Islet of Langerhans (tissue), 1 donor: ENCODE results near the gene FMN1.
A peak's percentile ranks its signal among the peaks of the same experiment; 100 is the strongest.

ENCODE experiments used
- FAIRE-seq: peaks from one replicate; lab custom pipeline; 2011; peaks lifted over from hg19 to GRCh38; lab: Jason Lieb, UNC

The FMN1 gene

DNA sequence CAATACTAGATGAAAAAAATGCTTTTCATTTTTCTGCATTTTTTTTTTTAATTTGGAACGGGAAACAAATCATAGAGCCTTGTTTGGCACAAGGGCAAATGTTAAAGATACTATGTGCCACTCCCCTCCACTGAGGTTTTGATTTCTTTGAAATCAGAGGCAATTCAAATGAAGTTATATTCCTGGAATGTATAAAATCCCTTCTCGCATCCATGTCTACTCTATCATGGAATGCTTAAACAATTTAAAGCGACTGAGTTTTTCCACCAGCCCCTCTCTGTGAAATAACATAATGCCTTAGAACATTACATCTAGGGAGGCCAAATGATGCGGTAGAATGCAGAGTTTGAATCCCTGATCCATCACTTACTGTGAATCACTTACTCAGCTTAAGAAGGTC, 69.7 kb downstream of the FMN1 start:
- peak; percentile 33 for FAIRE-seq

DNA sequence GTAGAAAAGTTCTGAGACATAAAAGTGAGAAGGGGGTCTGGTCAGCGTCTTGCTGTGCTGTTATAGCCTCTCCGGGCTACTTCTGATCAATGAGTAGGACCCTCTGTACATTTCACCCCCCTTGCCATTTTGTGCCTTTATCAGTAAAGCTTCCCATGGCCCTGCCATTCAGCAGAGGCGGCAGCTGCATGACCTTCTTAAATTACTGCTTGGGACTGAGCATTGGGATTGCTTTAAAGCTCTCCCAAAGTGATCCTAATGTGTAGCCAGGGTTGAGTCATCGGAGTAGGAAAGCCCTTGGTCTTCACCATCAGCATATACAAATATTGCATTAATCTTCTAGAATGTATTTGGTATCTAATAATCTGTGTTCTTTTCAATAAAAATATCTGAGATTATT, 70.2 kb downstream of the FMN1 start:
- FAIRE-seq = no peak

DNA sequence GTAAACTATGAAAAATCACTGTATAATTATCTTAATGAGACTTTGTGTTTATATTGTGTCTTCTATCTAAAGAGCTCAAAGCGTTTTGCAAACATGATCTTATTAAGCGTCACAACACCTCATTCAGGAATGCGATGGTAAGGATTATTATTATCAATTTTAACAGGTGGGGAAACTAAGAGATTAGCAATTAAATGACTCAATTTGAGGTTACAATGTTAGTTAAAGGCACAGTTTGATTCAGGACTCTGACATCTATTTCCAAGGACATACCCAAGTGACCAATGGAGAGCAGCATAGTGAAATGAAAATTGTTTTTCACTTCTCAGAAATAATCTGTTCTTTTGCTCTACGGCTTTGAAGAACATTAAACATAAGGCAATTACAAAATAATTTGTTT, 74.6 kb downstream of the FMN1 start:
- peak; percentile 85 for FAIRE-seq

DNA sequence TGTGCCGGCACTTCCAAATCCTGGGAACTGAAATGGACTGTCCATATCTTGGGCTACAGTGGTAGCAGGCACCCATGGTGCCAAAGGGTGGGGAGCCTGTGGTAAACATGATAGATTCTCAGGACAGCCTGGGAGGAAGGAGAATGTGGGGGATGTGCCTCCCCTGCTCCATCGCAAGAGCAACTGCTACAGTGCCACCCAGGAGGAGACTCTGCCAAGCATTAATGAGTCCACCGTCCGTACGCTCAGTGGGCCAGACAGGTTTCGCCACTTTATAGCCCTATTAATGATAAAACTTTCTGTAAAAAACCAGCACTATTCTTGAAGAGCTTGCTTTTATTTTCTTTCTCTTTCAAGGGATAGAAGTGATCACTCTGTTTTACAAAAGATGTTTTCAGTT, 75.2 kb downstream of the FMN1 start:
- FAIRE-seq = no peak

DNA sequence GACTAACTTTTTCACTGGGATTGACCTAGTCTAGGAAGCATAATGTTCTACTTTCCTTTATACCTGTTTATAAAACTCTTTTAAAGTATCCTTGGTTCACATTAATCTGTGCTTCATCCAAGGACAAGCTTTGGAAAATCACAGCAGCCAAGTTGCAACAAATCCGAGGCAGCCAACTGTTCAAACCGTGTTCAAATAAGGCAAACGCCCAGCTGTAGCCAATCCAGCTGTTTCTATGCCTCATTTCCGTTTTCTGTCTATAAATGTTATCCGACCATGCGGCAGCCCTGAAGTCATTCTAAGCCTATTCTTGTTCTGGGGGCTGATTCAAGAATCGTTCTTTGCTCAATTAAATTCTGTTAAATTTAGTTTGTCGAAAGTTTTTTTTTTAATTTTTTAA, 78.3 kb downstream of the FMN1 start:
- FAIRE-seq = no peak

DNA sequence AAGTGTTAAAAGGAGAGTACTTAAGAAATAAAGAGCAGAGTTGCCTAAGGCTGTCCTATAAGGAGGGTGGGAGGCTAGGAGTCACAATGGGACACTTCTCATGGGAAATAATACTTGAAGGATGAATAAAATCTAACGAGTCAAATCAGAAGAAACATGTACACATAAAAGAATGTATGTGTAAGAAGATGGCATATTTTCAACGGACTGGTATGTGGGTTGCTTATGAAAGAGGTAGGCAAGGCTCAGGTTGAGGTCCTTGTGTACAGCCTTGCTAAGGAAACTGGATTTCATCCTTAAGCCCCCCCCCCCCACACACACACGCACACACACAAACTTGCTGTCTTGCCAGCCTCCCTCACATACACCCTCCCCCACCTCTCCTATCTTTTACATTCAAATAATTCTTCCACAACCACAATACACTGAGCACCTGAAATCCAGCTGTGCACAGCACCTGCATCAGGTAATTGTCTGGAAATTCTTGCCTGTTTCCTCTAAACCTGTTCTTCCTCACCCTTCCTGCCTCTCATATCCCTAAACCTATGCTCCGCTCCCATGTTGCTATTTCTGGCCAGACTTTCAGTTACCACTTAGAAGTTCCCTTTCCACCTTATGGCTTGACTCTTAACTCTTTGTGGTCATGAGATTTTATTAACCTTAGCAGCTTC, 79.2 kb downstream of the FMN1 start:
- FAIRE-seq = no peak

DNA sequence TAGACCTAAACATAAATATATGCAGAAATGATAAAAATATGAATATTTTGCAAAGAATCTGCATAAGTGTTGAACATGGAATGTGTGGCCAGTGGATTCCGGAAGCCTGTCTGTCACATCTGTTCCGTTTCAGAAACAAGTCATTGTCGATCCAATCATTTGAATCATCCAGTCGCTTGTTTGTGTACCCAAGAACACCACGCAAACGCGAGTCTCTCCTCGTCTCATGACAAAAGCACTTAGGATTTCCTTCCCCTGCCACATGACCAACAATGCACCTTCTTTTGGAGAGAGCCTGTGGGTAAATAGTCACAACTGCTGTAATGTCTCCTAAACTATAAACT, 80.2 kb downstream of the FMN1 start:
- FAIRE-seq = no peak

DNA sequence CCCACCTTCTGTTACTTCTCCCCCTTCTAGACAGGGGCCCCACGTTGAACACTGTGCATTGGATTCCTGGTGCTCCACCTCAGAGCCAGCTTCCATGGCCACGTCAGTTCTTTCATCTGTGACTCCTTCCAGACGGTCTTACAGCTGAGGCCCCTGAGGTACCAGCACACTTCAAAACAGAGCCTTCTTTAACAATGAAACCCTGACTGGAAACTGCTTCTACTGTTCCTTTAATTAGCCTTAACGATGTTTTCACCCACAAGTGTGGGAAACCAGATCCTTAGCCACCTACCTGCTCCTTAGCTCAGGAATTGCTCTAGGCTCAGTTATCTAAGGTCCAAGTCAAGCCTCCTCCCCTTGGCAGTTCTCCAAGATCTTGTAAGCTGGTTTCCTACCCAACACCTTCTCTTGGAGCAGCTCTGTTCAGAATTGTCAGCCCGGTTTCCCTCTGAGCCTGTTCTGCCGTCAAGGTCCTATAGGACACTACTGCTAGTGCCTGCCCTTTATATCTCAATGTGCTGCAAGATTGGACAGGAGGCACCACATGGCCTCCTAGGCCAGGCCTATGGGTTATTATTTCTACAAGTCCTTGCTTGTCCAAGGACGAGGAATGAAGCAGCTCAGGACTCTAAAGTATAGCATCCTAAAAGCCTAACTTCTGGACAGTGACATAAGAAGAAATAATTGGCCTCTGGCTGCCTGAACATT, 80.7 kb downstream of the FMN1 start:
- FAIRE-seq = no peak

DNA sequence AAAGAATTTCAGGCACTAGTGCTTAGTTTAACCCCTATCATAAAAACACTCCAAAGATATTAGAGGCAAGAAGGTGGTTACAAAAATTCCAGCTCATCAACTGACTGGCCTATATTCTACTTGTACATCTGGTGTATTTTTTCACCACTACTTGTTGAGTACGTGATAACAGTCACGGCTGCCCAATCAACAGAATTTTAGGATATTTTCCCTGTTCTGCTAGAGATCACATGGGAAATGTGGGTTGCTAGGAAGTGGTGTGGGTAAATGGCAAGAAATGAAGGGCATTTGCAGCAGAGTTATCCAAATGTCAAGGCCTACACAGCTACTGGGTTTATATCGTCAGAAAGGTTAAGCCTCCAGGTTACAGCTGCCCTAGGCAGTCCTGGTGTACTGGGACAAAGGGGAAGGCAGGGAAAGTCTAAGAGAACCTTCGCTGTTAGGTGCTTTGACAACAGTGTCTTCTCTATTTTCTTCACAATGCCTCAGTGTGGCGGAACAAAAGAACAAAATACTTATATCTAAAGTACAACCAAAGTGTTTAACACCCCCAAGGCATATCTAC, 81.9 kb downstream of the FMN1 start:
- FAIRE-seq = no peak

DNA sequence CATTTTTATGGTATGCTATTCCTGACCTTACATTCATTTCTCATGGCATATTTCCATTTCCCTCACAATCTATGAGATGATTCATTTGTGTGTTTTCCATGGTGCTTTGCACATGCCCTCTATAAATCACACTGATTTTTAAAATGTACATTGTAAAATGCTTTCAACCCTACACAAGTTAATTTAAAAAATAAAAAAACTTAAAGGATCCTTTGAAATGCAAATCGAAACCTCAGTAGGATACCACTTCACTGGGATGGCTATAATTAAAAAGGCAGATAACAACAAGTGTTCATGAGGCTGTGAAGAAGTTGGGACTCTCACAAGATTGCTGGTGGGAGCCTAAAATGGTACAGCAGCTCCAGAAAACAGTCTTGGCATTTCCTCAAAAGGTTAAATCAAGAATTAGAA, 83.5 kb downstream of the FMN1 start:
- FAIRE-seq = no peak

DNA sequence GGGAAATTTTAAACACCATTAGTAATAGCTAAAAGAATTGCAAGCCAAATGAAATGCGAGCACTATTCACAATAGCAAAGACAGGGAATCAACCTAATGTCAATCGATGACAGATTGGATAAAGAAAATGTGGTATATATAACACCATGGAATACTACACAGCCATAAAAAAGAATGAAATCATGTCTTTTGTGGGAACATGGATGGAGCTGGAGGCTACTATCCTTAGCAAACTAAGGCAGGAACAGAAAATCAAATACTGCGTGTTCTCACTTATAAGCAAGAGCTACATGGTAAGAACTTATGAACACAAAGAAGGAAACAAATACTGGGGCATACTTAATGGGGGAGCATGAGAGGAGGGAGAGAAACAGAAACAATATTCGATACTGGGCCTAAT, 85.2 kb downstream of the FMN1 start:
- FAIRE-seq = no peak

DNA sequence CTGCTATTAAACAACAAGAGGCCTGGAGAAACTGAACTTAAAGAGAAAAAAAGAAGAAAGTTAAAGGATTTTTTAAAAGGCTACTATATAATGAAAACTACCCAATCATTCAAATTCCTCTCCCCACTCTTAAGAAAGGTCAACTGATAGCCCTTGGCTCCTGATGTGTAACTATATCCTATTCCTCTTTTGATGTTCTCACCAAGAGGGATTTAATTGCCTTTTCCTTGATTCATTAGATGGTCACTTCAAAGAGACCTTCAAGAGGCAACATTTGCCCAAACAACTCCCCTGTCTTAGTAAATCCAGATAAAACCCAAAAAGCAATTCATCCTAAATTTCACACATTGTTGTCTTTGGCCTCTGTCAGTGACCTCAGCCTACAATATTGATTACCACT, 86.0 kb downstream of the FMN1 start:
- no peak for FAIRE-seq

DNA sequence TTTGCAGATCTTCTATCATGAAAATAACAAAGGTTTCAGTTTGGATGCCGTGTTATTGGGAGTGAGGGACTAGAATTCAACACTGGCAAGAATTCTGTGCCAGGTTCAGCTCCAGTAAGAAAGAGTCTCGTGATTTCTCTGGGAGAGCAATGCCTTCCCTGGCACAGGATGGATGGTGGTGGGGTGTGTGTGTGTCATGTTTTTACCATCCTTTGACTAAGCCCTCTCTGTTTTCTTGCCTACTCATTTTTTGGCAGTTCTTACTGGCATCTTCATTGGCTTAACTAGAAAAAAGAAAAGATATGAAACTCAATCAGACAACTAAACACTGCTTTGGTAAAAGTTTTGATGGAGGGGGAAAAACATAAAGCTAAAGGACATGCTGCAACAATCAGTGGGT, 86.6 kb downstream of the FMN1 start:
- no peak for FAIRE-seq

DNA sequence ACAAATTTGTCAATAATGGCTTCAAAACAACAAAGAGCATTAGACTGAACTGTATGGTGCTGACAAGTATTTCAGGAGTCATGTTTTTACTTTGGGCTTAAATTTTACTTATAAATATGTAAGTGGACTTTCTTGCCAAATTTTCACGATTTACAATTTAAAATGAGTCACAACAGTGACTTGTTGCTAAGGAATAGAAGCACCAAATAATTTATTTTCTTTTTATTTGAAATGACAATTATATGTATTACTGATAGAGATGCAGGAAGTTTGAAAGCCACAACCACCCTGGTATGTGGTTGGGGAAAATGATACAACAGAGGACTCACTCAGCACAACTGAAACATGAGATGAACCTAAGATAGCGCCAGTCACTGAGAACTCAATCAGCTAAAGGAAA, 90.3 kb downstream of the FMN1 start:
- FAIRE-seq = no peak

DNA sequence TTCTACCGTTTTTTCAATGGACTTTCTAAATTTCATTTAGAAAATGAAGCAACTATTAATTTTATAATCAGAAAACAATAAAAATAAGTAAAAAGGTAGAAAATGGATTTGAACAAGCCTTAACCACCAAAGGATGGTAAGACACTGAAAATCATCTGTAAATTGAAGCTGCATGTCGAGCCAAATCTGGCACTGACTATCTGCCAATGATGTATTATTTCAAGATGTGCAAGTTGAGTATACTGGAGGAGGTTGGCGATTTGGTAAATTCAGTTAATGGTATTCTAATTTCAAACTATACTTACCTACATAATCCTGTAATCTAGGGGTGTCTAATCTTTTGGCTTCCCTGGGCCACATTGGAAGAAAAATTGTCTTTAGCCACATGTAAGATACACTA, 93.5 kb downstream of the FMN1 start:
- FAIRE-seq = no peak

DNA sequence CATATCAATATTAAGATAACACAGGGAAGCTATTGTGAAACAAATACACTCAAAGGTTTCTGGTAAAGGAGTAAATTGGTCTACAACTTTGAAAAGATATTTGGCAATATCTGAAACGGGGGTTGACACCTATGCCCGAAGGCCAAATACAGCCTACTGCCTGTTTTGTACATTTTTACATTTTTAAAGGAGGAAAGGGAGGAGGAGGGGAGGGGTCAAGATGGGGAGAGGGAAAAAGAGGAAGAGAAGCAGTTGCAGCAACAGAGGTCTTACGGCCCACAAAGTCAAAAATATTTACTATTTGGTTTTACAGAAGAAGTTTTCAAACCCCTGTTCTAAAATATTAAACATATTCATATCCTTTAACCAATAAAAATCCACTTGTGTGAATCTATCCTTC, 94.2 kb downstream of the FMN1 start:
- no peak for FAIRE-seq

DNA sequence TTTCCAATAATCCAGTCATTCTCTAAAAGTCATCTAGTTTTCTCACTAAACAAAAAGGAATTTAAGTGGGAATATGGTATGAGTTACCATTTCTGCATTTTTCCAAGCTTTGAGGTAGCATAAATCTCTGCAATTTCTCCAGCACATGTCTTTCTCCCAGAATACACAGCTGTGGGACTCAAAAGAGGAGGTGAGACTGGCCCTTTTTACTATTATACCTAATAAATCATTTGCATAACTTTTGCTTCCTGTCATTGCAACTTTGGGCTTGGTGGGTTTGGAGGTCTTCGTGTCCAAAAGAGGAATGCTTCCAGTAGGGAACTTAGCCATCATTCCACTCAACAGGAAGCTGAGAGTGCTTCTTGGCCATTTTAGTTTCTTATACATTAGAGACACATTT, 94.8 kb downstream of the FMN1 start:
- FAIRE-seq = no peak

DNA sequence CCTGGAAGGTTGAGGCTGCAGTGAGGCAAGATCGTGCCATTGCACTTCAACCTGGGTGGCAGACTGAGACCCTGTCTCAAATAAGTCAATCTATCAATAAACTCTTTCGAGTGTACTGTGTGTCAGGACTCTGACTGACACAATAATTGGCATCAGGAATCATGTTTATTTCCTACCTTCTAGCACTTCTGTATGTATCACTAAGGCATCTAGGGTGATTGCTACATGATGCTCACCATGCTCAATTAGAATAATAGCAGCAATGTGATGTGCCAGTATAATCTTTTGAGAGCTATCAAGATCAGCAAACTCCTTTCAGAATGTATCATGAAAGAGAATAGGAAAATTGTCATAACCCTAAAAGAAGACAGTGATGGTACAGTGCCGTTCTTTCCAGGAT, 95.3 kb downstream of the FMN1 start:
- no peak for FAIRE-seq

DNA sequence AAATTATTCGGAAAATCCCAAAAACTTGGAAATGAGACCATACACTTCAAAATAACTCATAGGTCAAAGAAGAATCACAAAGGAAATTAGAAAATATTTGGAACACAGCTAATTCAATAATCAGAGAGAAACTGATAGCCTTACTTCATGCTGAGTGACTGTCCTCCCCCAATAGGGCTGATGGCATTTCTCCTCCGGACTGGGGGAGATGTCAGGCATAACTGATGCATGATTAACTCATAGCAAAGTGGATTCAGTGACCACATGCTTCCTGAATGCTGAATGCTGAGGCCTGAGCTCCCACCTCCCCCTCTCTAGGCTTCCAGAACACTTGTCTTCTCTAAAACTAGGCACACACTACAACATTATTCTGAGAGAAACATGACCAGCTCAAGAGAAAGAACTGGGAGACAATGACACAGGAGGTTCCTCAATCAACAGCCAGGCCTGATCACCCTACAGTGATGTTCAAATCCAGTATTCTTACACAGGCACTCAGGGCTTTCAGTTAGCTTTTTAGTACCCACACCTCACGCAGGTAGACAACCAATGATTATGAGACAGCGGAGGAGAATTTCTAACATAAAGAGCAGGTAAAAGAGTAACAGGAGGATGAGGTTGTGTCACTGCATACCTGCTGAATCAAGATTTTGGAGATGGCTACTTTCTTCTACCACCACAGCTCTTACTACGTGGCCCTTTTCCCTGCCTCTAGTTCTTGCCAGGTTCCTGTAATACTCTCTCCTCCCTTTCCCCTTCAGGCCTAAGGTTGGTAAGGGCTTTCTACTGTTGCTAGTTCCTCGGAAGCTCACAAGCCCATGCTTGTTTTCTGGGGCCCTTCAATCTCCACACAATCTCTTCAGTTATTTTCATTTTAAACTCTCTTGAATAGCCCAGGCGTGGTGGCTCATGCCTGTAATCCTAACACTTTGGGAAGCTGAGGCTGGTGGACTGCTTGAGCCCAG, 96.1 kb downstream of the FMN1 start:
- no peak for FAIRE-seq

DNA sequence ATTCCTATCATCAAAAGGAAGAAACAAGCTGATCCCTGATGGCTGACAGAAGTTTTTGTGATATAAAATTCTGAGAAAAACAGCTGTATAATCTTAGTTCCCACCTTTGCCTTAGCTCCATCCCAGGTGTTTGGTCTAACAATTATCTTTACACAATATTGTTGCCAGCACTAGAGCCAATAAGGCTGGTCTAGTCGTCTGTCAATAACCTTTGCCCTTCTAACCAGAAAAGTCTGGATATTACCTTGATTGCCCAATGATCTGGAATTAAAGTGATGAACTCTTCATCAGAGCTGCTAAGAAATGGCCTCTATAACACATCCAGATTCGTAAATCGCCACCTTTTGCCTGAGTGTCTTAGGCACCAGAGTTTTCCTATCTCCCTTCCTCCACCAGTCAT, 98.4 kb downstream of the FMN1 start:
- FAIRE-seq = no peak

DNA sequence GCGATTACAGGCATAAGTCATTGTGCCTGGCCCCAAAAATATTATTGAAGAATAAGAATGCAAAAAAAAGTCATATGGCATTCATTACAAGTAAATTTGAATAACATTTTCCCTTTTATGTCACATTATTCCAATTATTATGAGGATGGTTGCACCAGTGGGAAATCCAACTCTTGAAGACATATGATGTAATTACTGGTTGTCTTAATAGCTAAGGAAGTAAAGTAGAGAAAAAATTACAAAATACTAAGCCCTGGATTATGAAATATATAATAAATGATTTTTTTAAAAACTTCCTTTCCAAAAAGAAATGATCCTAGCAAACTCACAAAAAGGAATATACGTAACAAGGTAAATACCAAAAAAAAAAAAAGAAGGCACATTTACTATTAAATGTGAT, 98.9 kb downstream of the FMN1 start:
- no peak for FAIRE-seq

DNA sequence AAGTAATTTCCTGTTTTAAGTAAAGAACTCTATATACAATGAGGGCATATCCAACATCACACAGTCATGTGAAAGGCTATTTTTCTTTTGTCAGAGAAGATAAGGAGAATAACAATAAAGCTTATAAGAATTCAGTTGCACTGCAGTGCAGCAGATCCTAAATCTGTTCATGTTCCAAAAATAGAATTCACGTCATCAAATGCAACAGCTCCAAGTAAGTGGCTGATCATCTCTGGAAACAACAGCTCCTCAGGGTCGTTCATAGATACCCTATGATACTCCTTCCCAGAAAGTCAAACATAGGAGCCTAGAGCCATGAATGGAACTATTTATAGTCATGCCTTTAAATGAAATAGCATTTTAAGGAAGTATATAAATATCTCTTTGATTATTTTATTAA, 100.2 kb downstream of the FMN1 start:
- FAIRE-seq = no peak

DNA sequence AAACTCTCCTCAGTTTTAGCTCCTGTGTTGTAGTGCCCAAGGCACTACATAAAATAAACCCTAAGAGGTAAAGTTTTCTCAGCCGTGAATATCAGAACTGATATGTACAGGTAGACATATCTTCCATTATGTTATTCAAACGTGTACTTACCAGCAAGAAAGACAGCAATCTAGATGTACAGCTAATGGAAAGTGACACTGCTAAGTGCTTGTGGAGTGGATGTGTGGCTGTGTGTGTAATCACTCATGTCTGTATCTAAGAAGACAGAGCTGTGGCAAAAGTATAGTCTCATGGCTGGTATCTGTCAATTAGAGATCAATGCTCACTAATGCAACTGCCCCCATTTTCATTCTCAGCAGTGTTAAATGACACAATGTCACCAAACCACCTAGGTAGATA, 101.3 kb downstream of the FMN1 start:
- peak; percentile 96 for FAIRE-seq
